OCI-LY7 (cell line): ENCODE data around the gene NAT10. TPM values are rescaled to one million over a fixed set of nuclear protein-coding genes. Genes with fewer than 3 reads are reported as not detected.

Source experiments
- BruUV-seq: library from RNA; stranded (reverse); fragments of 400-500 nt; replicated peaks from 2 replicates; lab custom pipeline; 2021; lab: Mats Ljungman, UMichigan
- CTCF ChIA-PET: fragments of 300-600 bp; sonication (Branson Sonifier 250); formaldehyde crosslinking; loops from one replicate; lab custom pipeline; 2022; ENCODE audit warnings: antibody characterized with exemption; ENCODE audit not compliant: unreplicated experiment; lab: Charles Lee
- POLR2A ChIA-PET: fragments of 300-600 bp; sonication (Branson Sonifier 250); formaldehyde crosslinking; loops from one replicate; lab custom pipeline; 2022; ENCODE audit warnings: antibody characterized with exemption; lab: Charles Lee
- DNase-seq: peaks from one replicate; pipeline ENCODE4 v3.0.0-alpha.2; 2015; ENCODE audit warnings: low spot score
- H2AFZ ChIP-seq: fragments of 200-600 bp; sonication (generic), shearing (Covaris generic); 2 replicates; pipeline ENCODE4 v1.6.1; 2014; ENCODE audit warnings: mild to moderate bottlenecking, antibody characterized with exemption, low read length, moderate library complexity
- H3K27ac ChIP-seq: fragments of 200-600 bp; sonication (generic); 2 replicates; pipeline ENCODE4 v1.5.1; 2014; ENCODE audit warnings: mixed run types, low read depth, mild to moderate bottlenecking, moderate library complexity, low read length, inconsistent platforms; ENCODE audit not compliant: poor library complexity, severe bottlenecking
- H3K36me3 ChIP-seq: fragments of 200-600 bp; sonication (generic); 2 replicates; pipeline ENCODE4 v1.6.1; 2014; ENCODE audit warnings: mild to moderate bottlenecking, antibody characterized with exemption, low read length, moderate library complexity, mixed read lengths; ENCODE audit not compliant: insufficient read depth
- H3K4me1 ChIP-seq: fragments of 200-600 bp; sonication (generic); 2 replicates; pipeline ENCODE4 v1.5.1; 2014; ENCODE audit warnings: mild to moderate bottlenecking, low read length; ENCODE audit not compliant: insufficient read depth, poor library complexity, severe bottlenecking
- H3K4me2 ChIP-seq: fragments of 200-600 bp; sonication (generic); 2 replicates; pipeline ENCODE4 v1.6.1; 2014; ENCODE audit warnings: mild to moderate bottlenecking, low read length
- H3K4me3 ChIP-seq: fragments of 200-600 bp; sonication (generic); 2 replicates; pipeline ENCODE4 v1.5.1; 2014; ENCODE audit warnings: mild to moderate bottlenecking, low read depth, low read length; ENCODE audit not compliant: poor library complexity, severe bottlenecking
- H3K79me2 ChIP-seq: fragments of 200-600 bp; sonication (generic); 2 replicates; pipeline ENCODE4 v1.6.1; 2016; ENCODE audit warnings: low read depth, mild to moderate bottlenecking, low read length, moderate library complexity, mixed read lengths; ENCODE audit not compliant: insufficient read depth
- H3K9me2 ChIP-seq: fragments of 200-600 bp; sonication (generic); 2 replicates; pipeline ENCODE4 v1.6.1; 2016; ENCODE audit warnings: mild to moderate bottlenecking, low read length, mixed read lengths; ENCODE audit not compliant: insufficient read depth
- H3K9me3 ChIP-seq: fragments of 200-600 bp; sonication (generic); 2 replicates; pipeline ENCODE4 v1.6.1; 2014; ENCODE audit warnings: mild to moderate bottlenecking, mixed run types, low read length, mixed read lengths
- H4K20me1 ChIP-seq: fragments of 200-600 bp; sonication (generic); 2 replicates; pipeline ENCODE4 v1.6.1; 2014; ENCODE audit warnings: mild to moderate bottlenecking, antibody characterized with exemption, low read length, moderate library complexity, mixed read lengths; ENCODE audit not compliant: insufficient read depth
- EZH2phosphoT487 ChIP-seq: fragments of 200-600 bp; sonication (generic); IDR thresholded peaks from 2 replicates; pipeline ENCODE4 v1.6.1; 2018; ENCODE audit warnings: low read depth, borderline replicate concordance, mild to moderate bottlenecking, mixed run types, antibody characterized with exemption, low read length, moderate library complexity, mixed read lengths
- intact Hi-C: fragments of 100-400 bp; cut with micrococcal nuclease; formaldehyde crosslinking; loops from one replicate; pipeline ENCODE4 v1.10.0; 2022; ENCODE audit not compliant: unreplicated experiment
- small RNA-seq: library from RNA; depleted of rRNA; stranded (forward); fragments of <200 nt; gene quantifications from one replicate; pipeline ENCODE3, GENCODE V24; 2014
- total RNA-seq, 2 experiments: library from RNA; depleted of rRNA in 1 of 2; stranded (reverse); fragments of >200 nt in 1 of 2; shearing (Covaris generic) in 1 of 2; gene quantifications; 2 replicates each; pipeline ENCODE4 v1.2.3, GENCODE V29; 2014 to 2022
- TF ChIP-seq, protein P1 (sequence below): fragments of 200-600 bp; sonication (generic); conservative IDR thresholded peaks from 2 replicates; pipeline ENCODE4 v1.5.1; 2014; ENCODE audit warnings: mild to moderate bottlenecking, antibody characterized with exemption, low read length, moderate library complexity, mixed read lengths

Gene NAT10
- total RNA-seq, 2 experiments from 2014 or later: 64.9 to 120 TPM

DNA sequence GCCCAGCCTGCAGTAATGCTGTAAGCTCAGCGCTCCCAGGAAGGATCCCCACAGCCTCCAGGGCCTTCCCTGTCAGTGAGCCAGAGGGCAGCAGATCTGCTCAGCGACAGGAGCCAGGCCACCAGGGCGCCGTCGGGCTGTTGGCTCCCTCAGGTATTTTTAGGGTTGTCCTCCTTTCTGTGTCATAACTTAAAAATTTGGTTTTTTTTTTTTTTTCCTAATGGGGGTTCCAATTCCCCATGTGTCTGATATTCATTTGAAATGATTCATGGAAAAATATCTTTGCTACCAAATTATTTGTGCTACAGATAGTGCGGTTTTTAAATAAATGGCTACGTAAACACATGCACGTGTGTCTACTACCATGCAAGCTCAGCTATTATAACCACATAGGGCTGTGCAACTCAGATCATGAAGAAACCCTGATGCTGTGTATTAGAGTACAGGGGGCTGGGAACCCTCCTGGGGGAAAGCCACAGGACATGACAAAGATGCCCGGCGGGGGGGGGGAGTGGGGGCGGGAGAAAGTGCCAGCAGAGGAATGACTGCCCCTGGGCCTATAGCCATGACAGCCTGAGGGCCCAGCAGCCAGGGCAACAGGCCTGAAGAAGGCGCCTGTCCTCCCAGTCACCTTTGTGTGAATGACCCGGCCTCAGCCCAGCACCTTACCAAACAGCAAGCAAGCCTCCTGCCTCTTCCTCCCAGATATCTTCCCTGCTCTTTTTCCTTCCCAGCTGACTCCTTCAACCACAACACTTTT, 89.3 kb downstream of the NAT10 start:
- H3K9me2 ChIP-seq: no peaks in the 10 kb centered on the region
- H3K36me3 ChIP-seq: no peaks in the 10 kb centered on the region
- TF ChIP-seq EZH2phosphoT487: no peak
- TF ChIP-seq, protein P1, sequence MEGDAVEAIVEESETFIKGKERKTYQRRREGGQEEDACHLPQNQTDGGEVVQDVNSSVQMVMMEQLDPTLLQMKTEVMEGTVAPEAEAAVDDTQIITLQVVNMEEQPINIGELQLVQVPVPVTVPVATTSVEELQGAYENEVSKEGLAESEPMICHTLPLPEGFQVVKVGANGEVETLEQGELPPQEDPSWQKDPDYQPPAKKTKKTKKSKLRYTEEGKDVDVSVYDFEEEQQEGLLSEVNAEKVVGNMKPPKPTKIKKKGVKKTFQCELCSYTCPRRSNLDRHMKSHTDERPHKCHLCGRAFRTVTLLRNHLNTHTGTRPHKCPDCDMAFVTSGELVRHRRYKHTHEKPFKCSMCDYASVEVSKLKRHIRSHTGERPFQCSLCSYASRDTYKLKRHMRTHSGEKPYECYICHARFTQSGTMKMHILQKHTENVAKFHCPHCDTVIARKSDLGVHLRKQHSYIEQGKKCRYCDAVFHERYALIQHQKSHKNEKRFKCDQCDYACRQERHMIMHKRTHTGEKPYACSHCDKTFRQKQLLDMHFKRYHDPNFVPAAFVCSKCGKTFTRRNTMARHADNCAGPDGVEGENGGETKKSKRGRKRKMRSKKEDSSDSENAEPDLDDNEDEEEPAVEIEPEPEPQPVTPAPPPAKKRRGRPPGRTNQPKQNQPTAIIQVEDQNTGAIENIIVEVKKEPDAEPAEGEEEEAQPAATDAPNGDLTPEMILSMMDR: no peak
- H3K4me2 ChIP-seq: no peak overlapping the region
- no peaks in the 10 kb centered on the region for H4K20me1 ChIP-seq
- H3K4me3 ChIP-seq: no peak overlapping the region
- BruUV-seq: no TSS peak
- no peaks in the 10 kb centered on the region for H3K79me2 ChIP-seq
- DNase-seq: no peak
- CTCF ChIA-PET: no interaction called here
- intact Hi-C loops: no loop called here
- H3K4me1 ChIP-seq: peaks cover 16% of the 10 kb centered on the region
- H3K9me3 ChIP-seq: no peaks in the 10 kb centered on the region
- no peak overlapping the region for H2AFZ ChIP-seq
- POLR2A ChIA-PET: interaction anchor here (1.0 kb wide), 1 partner anchor 8 kb away, joined by 3 read pairs; no protein-coding TSS in a partner anchor
- no peak overlapping the region for H3K27ac ChIP-seq

Small RNAs within 50 kb of the gene (small RNA-seq; reads per million reads assigned to genes)
- gene RF00019: not detected

Other genes starting within 250 kb of the NAT10 start
- not detected in 2 replicates for gene LMO2, start 213.6 kb upstream of the NAT10 start, total RNA-seq (2014; rRNA removed; shearing (Covaris generic))
- gene LMO2, start 213.6 kb upstream of the NAT10 start, total RNA-seq (2022): 0.89 and 2.0 TPM in 2 replicates
- 259 and 260 TPM in 2 replicates for gene CAPRIN1, start 53.9 kb upstream of the NAT10 start, total RNA-seq (2014; rRNA removed; shearing (Covaris generic))
- gene CAPRIN1, start 53.9 kb upstream of the NAT10 start, total RNA-seq (2022): 286 and 298 TPM in 2 replicates